Measurements from ENCODE around the gene KBTBD2.

GRCh38 chr7:32887395-32887794, 4.2 kb downstream of the KBTBD2 start:
- TF ChIP-seq EZH2 (IDR thresholded peaks at IDR 0.05; ENCODE audit: borderline replicate concordance, insufficient read depth, low read depth, low read length, poor library complexity, severe bottlenecking), result no peak
- no peak for TF ChIP-seq CTCF (IDR thresholded peaks at IDR 0.05)

Data from B cell (primary cell).